Nucleus accumbens (tissue), 56 donors: ENCODE results near the gene NDUFA11.
A peak's percentile ranks its signal among the peaks of the same experiment; 100 is the strongest.

ENCODE experiments used
- DNase-seq, 56 donors: peaks; one replicate each; lab custom pipeline; 2025; lab: John Stamatoyannopoulos, UW

Gene NDUFA11

DNA sequence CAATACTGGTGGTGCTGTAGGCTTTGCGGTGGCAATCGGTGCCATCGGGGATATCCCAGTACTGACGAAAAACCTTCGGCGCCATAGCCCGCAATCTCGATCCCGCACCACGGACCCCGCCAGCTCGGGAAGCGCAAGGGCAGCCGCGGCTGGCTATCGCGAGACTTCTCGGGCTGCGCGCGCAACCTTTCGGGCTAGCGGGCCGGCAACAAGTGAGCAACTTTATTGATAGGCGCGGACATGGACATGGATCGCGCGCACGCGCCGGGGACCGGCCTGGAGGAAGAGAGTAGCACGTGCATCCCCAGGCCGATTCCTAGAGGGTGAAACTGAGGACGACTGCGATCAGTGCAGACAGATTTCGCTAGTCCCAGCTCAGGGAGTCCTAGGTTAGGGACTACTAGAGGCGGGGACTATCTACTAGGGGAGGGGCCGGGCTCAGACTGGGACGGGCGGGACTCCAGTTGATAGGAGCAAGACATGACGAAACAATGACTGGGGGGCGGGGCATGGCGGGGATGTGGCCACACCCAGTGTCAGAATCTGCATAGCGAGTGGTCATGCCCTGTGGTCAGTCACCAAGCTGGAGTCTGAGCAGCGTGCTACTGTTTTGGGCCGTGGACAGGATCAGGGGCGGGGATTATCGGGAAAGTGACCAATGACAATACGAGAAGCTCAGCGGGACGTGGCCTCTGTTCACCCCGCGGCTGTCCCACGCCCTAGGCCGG lies at the start of gene NDUFA11:
Gene NDUFA11 (minus strand): TSS at position 167 of the 728 bp plus-strand sequence. CDS start 82 bp downstream, at position 85.
- peak in 55 of 56 donors; percentile 91 to 100 (median 98) for DNase-seq

DNA sequence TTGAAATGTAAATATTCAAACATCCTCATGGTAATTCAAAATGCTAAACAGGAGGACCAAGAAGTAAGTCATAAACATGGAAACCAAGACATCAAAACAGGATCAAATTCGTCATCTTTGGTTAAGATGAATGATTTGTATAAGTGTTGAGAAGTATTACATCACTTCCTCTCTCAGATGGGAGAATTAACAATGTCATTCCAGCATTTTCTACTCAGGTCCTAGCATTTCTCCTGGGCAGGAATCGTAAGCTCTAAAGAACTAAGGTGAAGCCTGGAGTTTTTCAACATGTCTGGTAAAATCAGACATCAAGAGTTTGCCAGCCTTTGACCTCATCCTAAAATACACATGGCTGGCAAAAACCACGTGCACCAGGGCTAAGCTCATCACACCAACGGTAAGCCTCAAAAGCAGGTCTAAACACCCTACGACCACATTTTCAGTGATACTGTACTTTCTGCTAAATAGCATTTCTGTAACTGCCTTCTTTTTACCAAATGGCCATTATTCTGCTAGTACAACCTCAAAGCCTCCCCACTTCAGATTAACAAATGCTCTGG lies 49.5 kb upstream of the NDUFA11 start:
- DNase-seq: no peak

DNA sequence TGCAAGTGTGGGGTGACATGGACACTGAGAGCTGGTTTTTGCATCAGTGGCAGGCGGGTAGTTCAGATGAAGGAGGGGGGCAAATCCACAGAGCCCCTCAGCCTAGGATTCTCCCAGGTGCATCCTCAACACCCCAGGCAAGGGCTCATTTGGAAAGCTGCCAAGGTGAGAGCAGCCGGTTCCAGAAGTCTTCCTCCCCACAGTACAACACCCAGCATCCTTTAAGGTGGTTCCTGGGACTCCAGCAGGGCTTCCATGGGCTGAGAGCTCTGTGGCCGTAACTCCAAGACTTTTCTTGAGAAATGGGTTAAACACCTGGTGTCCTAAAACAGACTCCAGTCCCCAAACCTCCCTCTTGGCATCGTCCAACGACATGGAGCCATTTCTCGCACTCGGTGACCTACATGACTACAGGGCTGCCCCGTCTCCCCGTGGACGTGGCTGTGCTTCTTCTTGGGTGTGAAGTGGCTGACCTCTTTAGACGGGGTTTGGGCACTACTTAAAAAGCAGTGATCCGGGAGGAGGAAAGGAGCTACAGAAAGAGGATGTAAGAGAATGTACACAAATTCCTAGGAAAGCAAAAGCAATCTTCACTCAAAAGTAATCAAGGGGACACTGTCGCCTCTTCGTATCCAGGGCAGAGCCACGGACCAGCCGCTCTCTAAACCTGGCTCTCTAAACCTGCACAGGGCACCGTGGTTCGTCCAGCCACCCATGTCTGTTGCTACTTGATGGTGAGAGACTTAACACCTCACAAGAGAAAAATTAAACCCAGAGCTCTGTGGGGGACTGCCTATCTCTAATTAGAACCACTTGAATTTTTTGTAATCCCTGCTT lies 48.8 kb upstream of the NDUFA11 start:
- no peak for DNase-seq

DNA sequence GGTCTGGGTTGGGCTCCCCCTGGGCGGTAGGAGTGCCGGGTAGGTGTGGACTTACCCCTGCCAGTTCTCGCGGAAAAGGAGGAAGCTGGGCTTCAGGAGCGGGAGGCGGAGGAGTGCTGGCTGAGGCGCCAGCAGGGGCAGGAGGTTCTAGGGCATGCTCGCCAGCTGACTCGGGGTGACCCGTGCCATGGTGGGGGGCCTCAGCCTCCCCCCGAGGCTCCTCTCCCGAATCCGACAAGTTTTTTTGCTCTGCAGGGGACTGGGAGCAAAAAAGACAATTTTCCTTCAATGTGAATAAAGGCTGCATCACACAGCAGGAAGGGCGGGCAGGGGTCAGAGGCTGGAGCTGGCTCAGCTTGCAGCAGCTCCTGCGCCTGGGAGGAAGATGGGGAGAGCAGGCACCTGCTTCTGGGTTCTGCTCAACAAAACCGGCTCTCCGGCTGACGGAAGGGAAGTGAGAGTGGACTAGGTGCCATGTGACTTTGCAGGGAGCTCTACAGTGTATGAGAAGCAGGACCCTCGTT lies 47.8 kb upstream of the NDUFA11 start:
- DNase-seq: peak in 14 of 56 donors; percentile 7 to 49 (median 24)

DNA sequence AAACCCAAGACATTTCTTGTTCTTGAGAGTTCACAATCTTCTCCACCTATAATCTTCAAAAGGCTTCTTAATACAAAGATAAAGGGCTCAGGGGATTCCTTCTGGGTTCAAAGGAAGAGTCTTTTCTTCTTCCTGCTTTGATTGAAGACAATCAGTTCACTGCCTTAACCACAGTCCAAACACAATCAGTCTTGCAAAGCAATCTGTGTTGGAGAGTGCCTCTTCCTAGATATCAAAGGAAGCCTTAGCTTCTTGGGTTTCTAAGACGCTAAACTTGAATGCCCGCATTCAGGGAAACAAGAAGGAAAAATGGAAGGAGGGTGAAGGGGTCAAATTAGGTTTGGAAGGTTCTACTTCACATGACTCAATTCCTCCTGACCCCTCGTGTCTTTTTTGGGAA lies 47.2 kb upstream of the NDUFA11 start:
- DNase-seq: no peak

DNA sequence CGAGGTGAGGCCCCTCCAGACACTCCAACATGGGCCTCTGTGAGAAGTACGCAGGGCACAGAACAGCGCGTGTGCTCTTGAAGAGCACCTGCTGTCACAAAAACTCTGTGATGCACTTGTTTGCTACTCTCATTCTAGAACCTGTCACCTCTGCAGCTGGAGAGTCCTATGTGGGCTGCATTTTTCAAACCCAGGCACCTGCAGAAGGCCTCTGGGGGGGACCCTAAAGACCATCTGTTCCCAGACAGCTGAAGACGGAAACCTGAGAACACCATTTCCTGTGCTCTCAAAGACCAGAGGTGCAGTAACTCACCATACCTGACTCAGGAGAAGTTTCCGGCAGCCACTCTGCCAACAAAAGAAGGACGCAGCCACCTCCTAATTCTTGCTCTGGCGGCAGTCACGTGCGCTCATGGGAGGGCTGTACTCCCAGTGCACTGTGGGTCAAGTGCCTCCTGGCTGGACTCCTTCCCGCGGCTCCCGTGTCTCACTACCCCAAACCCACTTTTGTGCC lies 46.3 kb upstream of the NDUFA11 start:
- DNase-seq: peak in 5 of 56 donors; percentile 6 to 42 (median 16)

DNA sequence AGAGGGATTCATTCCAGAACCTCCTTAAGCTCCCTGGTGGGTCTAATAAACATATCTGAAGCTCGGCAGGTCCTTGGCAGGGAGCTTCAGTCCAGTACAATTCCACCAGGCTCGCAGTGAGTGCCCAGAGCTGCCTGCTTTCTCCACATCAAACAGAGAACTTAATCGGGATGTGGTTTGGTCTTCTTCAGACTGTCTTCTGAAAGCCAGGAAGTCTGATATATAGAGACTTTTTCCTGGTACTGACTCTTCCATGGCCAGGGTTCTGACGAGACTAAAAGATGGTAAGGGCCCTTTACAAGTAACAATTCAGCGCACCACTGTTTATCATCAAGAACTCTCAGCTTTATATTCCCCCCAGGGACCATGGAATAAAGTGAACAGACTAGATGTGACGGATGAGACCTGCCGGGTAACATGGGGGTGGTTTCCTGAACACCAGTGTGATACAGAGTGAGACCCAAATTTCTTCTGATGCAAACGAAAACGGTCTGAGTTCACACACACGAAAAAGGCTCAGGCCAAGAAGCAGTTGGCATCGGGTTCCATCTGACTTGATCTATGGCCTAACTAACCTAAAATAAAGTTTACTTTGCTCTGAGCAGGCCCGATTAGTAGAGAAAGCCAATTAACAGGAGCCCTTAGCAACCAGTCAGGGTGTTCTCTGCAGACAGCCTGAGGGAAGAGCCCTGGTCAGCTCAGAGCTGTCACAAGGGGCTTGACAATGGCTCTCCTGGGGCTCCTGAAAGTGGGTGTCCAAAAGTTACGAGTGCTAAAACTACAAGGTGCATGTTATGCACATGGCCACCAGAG lies 45.4 kb upstream of the NDUFA11 start:
- peak in 5 of 56 donors; percentile 12 to 33 (median 18) for DNase-seq

DNA sequence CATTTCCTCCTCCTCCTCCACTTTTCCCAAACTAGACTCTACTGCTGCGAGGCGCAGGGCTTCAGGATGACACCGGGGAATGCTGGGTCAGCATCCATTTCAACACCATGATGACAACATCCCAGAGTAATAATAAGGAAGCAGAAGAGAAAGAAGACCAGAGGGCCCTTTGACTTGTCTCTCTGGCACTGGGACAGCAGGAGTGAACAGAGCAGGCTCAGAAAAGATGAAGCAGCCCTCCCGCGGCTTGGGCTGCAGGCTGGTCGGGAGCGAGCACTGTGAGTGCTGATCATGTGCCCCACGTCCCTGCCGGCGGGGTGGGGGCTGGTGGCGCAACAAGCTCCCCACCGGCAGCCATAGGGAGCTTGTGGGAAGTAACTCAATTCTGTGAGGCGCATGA lies 43.8 kb upstream of the NDUFA11 start:
- peak in 54 of 56 donors; percentile 20 to 85 (median 68) for DNase-seq

DNA sequence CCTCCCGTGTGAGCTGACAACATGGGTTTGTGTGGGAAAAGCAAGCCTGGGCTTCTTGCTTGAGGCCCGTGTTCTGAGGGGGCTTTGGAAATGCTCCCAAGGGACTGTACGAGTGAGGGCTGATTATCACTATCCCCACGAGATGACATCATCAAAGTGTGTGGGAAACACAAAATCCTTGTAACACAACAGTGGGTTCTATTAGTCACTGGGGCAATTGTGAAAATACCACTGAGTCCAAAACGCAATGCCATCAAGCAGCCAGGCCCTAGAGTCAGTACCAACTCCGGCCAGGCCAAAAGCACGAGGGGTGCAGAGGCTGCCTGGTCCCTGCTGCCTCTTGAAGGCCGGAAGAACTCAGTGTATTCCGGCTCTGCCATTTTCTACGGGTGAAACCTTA lies 40.0 kb upstream of the NDUFA11 start:
- no peak for DNase-seq

DNA sequence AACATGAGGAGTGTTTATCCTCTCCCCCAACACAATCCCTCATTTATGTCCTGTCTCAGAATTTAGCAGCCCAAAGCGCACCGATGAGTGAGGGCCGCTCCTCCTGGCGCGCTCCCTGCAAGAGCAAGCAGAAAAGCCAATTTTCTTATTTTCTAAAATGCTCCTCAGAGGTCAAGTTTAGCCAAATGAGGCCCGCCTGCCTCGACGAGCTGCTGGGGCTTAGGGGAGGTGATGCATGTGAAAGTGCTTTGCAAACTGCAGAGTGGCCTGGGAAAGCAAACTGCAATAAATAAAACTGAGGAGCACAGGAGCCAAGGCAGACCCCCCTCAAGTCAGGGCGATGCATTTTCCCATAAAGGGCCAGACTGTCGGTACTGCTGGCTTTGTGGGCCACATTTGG lies 39.5 kb upstream of the NDUFA11 start:
- DNase-seq: no peak

DNA sequence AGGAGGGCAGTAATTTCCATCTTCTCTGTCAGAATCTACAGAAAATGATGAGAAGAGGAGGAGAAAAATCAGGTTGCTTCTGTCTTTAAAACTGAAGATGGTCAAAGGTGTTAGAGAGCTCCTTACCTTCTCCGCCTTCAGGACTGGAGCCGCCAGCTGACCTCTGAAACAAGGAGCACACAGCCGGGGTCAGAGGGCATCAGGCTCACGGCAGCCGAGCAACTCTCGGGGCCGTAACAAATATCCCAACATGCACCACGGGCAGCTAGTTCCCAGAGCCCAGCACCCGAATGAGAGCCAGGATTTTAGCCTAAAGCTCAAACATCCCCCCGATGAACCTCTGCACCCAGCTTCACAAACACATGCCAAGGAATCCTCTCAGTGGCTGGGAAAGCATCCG lies 38.1 kb upstream of the NDUFA11 start:
- no peak for DNase-seq

DNA sequence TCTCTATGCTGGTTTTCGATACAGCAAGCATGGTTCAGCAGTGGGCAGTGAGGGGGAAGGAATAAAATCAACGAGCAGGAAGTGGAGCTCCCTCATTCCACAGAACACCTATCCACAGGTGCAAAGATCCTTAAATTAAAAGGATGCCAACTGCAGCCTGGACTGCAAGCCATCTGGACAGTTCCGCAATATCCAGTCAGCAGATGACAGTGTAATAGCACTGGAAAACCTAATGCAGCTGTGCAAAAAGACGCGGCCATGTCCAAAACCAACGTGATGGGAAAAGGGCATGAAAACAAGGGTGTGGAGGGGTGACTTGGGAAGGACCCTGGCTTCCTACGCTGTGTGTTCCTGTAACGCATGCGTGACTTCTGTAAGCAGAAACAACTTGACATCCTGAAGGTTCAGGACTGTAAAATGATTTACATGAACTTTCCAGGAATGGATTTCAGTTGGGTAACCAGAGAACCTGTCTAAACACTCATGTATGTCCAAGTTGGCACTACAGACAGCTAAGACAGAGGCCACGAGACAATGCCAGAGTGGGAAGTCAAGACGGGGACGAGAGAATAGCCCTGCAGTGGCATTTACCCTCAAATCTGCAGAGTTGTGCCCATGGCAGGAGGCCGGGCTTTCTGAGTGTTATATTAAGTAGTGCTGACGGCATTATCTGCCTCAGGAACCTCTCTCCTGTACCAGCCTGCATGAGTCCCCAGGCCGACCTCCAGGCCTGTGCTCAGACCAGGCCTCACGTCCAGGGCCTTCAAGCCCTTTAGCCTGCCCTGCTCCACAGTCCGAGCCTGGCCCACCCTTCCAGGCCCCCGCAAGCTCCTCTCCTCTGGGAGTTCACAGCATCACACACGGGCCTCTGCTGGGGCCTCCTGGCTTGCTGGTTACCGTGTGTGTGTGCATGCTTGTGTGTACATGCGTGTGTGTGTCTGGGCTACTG lies 36.9 kb upstream of the NDUFA11 start:
- DNase-seq: no peak

DNA sequence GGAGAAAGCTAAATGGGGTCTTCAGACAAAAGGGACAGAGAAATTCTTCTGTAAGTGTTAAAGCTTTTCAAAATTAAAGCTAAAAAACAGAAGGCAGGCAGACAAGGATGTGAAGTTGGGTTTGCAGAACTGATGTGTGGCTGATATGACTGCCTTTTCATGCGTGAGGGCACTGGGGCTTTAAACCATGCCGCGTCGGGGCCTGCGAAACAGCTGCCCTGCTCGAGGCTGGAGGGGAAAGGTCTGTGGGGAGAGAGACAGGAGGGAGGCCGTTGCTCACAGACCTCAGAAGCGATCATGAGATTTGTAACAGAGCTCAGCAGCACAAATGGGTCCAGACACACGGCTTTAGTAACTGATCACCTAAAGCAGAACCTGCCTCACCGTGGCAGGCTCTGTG lies 34.0 kb upstream of the NDUFA11 start:
- DNase-seq: no peak

DNA sequence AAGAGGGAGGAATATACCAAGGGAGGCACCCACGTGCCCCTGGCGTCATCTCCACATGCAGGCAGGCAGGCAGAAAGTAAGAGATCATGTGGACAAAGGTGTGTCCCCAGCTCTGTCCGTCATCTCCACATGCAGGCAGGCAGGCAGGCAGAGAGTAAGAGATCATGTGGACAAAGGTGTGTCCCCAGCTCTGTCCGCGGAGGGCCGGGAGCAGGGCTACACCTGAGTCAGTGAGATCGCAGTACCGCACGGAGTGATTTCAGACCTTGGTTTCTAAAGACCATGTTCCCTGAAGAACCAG lies 32.7 kb upstream of the NDUFA11 start:
- no peak for DNase-seq

DNA sequence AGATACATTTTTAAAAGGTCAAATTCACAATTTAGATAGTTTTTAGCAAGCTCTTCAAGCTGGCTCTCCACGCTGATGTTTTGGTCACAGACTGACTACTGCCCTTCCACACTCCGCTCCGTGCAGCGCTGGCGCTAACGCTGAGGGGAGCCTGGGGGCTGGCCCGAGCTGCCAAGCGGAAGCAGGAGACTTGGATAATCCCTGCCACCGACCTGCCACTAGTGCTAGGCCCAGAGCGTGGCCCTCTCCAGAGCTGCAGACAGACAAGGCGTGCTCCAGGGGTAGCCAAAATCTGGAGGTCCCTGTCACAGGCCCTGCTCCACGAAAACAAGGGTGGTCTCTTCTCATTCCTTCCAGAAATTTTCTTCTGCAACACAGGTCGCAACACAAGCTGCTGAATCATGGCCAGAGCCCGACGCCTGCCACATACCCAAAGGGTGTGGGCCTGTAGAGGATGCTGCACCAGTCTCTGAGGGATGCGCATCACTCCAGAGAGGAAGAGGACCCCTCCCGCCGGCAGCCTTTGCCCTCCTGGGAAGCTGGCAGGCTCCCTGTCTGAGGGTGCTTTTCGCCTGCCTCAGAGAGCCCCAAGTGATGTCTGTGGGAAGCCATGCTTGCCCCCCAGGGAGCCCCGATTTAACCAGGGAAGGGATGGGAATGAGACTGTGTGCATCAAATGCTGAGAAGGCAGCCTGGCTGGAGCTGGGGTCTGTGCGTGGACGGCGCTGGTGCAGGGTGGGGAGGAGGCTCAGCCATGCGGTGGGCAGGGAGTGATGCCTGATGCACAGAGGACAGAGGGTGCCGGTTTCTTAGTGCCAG lies 32.1 kb upstream of the NDUFA11 start:
- no peak for DNase-seq

DNA sequence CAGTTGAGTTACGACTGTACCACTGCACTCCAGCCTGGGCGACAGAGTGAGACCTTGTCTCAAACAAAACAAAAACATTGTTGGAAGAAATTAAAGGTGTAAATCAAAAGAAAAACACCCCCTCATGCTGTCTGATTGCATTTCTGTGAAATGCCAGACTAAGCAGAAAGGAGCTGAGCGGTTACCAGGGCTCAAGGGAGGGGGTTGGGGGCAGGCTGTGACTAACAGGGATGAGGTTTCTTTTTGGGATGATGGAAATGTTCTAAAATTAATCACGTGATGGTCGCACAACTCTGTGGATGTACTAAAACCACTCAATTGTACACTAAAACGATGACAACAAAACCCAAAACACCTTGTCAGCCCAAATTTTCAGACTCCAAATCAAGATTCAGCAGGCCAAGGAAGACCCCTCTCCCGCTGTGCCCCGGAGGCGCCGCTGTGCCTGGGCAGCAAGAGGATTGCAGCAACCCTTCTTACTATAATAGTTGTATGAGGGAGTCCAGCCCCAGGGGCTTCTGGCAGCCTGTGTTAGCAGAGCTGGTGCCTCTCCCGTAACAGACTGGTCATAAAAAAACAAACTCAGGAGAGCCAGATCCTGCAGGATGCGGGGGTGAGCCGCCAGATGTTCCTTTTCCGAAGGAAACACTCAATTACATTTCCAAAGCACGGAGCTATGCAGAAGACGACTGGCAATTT lies 31.3 kb upstream of the NDUFA11 start:
- DNase-seq: no peak

DNA sequence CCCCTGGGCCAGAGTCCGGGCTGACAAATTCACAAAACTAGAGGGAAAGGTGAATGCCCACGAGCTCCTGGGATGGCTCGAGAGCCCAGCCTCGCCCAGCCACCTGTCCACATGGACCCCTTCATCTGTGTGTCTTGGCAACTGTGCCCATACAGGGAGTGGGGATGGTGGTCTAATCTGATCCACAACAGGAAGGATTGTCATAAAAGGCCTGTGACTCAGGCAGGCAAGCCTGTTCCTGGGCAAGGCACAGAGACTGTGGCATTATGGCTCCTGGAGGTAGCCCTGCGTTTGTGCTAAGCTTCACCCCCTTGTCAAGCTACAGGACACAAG lies 30.4 kb upstream of the NDUFA11 start:
- no peak for DNase-seq
